ENCODE results near the gene ZCCHC10.

DNA sequence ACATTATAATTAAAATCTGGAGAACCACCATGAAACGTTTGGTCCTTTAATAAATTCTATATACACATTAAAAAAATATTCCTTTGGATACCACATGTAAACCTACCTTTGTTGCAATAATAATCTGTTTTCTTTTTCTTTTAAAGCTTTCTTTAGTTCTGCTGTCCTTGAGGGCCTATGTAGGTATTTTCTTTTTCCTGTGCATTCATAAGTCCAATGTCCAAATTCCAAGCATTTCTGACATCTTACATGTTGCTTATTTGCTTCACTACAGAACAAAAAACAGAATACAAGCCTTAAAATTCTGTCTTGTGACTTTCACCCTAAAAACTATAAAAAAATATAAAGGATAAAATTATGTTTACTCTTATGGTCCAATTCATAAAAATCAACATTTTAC lies 19.7 kb downstream of the ZCCHC10 start:
- TF ChIP-seq, protein P1, sequence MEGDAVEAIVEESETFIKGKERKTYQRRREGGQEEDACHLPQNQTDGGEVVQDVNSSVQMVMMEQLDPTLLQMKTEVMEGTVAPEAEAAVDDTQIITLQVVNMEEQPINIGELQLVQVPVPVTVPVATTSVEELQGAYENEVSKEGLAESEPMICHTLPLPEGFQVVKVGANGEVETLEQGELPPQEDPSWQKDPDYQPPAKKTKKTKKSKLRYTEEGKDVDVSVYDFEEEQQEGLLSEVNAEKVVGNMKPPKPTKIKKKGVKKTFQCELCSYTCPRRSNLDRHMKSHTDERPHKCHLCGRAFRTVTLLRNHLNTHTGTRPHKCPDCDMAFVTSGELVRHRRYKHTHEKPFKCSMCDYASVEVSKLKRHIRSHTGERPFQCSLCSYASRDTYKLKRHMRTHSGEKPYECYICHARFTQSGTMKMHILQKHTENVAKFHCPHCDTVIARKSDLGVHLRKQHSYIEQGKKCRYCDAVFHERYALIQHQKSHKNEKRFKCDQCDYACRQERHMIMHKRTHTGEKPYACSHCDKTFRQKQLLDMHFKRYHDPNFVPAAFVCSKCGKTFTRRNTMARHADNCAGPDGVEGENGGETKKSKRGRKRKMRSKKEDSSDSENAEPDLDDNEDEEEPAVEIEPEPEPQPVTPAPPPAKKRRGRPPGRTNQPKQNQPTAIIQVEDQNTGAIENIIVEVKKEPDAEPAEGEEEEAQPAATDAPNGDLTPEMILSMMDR (IDR thresholded peaks at IDR 0.05; ENCODE audit: low read length) = no peak
- TF ChIP-seq EZH2phosphoT487 (IDR thresholded peaks at IDR 0.05; ENCODE audit: low read length) (no peak), EZH2 (optimal IDR thresholded peaks at IDR 0.05; ENCODE audit: low read depth, low read length) (no peak)

All from MM.1S (cell line).